ENCODE data around the gene HOXD13. TPM values are rescaled to one million over a fixed set of nuclear protein-coding genes. Genes with fewer than 3 reads are reported as not detected.
A peak's percentile ranks its signal among the peaks of the same experiment; 100 is the strongest.

HOXD13 gene
- polyA plus RNA-seq, 2 of the 4 experiments (the other 2 are of a cell fraction): 0.13 to 0.35 TPM

- FAIRE-seq (no peak), ATAC-seq (no peak), DNase-seq (ENCODE audit: low read depth in 1 of 2, low spot score in 1 of 2) (no peak)
- Histone ChIP-seq H3K27ac (no peak overlapping the region), H3K4me3 (no peak overlapping the region), H3K9me3 (no peaks in the 10 kb centered on the region), H3K4me2 (no peak overlapping the region), H3K4me1 (peaks cover 2% of the 10 kb centered on the region; the same call in 1 of the 3 replicates)
- 73% methylated on average over 31 of the region's 31 CpGs for WGBS (ENCODE audit: missing lambda C conversion rate)
- TF ChIP-seq TP53 (CRISPR knock-in tag; IDR thresholded peaks at IDR 0.05) (no peak), JUN (IDR thresholded peaks at IDR 0.05) (no peak), BHLHE40 (IDR thresholded peaks at IDR 0.05; ENCODE audit: low read depth, low read length) (no peak), CTCF (IDR thresholded peaks at IDR 0.05) (no peak), ATOH8 (CRISPR knock-in tag; IDR thresholded peaks at IDR 0.05; ENCODE audit: low read depth) (no peak)
- POLR2A ChIA-PET: no interaction called here
- CTCF ChIA-PET: interaction anchor here (1.4 to 2.2 kb wide), 3 partner anchors 12 to 401 kb away, joined by 4 to 8 read pairs (median 6); no protein-coding TSS in a partner anchor
These were observed 927 bp upstream of the HOXD13 start for GRCh38 chr2:176091329-176092258.

- POLR2A ChIA-PET: no interaction called here
- peak; percentile 32 to 39; a peak in 4 of 6 replicates for ATAC-seq
These were observed 800 bp downstream of the HOXD13 start for GRCh38 chr2:176093145-176093897.

More at GRCh38 chr2:176093145-176093897, 800 bp downstream of the HOXD13 start:
- DNase-seq (ENCODE audit: low read depth in 1 of 2, low spot score in 1 of 2) (no peak), FAIRE-seq (no peak)
- WGBS (ENCODE audit: missing lambda C conversion rate): 53% methylated on average over 23 of the region's 53 CpGs
- CTCF ChIA-PET: interaction anchor here (1.2 to 2.2 kb wide), 6 partner anchors 8 to 726 kb away, joined by 3 to 9 read pairs (median 4); no protein-coding TSS in a partner anchor
- Histone ChIP-seq H3K4me1 (peaks cover 7% of the 10 kb centered on the region; the same call in 2 of the 3 replicates), H3K4me2 (peak overlapping the region; percentile 67), H3K4me3 (peak overlapping the region; percentile 46), H3K27ac (peak overlapping the region in 1 of 2 experiments; percentile 79; a peak in 3 of 6 replicates), H3K9me3 (no peaks in the 10 kb centered on the region)
- peak; percentile 30; the same call in 1 of the 2 replicates for TF ChIP-seq E2F6 (IDR thresholded peaks at IDR 0.05; ENCODE audit: borderline replicate concordance, low read depth)
- no peak for TF ChIP-seq RFX5 (IDR thresholded peaks at IDR 0.05)
- 0 out of 3 replicates have a peak, but pooled peaks have one; percentile 7 for TF ChIP-seq CTCF (IDR thresholded peaks at IDR 0.05)
- peak; percentile 75 for TF ChIP-seq MAX (IDR thresholded peaks at IDR 0.05)

Data from A549 (cell line).